HepG2 (cell line): ENCODE results near the gene U2SURP. TPM values are rescaled to one million over a fixed set of nuclear protein-coding genes. Genes with fewer than 3 reads are reported as not detected.

ENCODE experiments used
- ELF4 ChIP-seq: sonication (generic); formaldehyde crosslinking; IDR thresholded peaks from 2 replicates; pipeline ENCODE4 v1.5.0; 2020; ENCODE audit warnings: missing genetic modification reagents, mild to moderate bottlenecking, moderate library complexity, borderline replicate concordance
- FOXO1 ChIP-seq: sonication (generic); formaldehyde crosslinking; IDR thresholded peaks from 2 replicates; pipeline ENCODE4 v1.4.0; 2020; ENCODE audit warnings: missing genetic modification reagents
- HNRNPK ChIP-seq: fragments of 200-400 bp; formaldehyde crosslinking; IDR thresholded peaks from 2 replicates; pipeline ENCODE4 v1.6.1; 2018; ENCODE audit warnings: low read length, low read depth, moderate library complexity, mild to moderate bottlenecking; ENCODE audit not compliant: poor library complexity, severe bottlenecking
- KAT7 ChIP-seq: IDR thresholded peaks from 2 replicates; pipeline ENCODE4 v1.6.1; 2018; ENCODE audit warnings: borderline replicate concordance, missing compliant biosample characterization
- MAFK ChIP-seq, 2 experiments: IDR thresholded peaks in 1 of 2; conservative IDR thresholded peaks in 1 of 2; 2 replicates each; pipeline ENCODE4 v1.6.1; 2011; ENCODE audit warnings: improper control_type of control experiment in 2 of 2, low read length in 2 of 2
- NCOA2 ChIP-seq: sonication (generic); formaldehyde crosslinking; IDR thresholded peaks from 2 replicates; pipeline ENCODE4 v1.8.0; 2022; ENCODE audit warnings: inconsistent platforms
- PAWR ChIP-seq: sonication (generic); formaldehyde crosslinking; IDR thresholded peaks from 2 replicates; pipeline ENCODE4 v1.4.0; 2020; ENCODE audit warnings: missing genetic modification reagents, mild to moderate bottlenecking, borderline replicate concordance
- TBL1XR1 ChIP-seq: fragments of 150-350 bp; IDR thresholded peaks from 2 replicates; pipeline ENCODE4 v1.6.1; 2014; ENCODE audit warnings: borderline replicate concordance, low read length; ENCODE audit not compliant: partially characterized antibody
- ZFAT ChIP-seq: sonication (generic); formaldehyde crosslinking; conservative IDR thresholded peaks from 2 replicates; pipeline ENCODE4 v1.8.1; 2023; ENCODE audit warnings: missing genetic modification reagents, inconsistent platforms
- ZSCAN9 ChIP-seq: IDR thresholded peaks from 2 replicates; pipeline ENCODE4 v1.6.1; 2016; ENCODE audit warnings: borderline replicate concordance
- polyA plus RNA-seq, 8 experiments: library from polyadenylated mRNA; depleted of rRNA in 3 of 8; stranded (reverse) in 7 of 8; unstranded in 1 of 8; fragments of >200 nt; fragmentation: Illumina TruSeq in 4 of 8; extraction: Trizol in 4 of 8; gene quantifications; 2 replicates each; pipeline versions ENCODE4 v1.2.1 to v1.2.3, GENCODE V29; 2011 to 2016; ENCODE audit warnings: low read depth in 4 of 8, missing spikeins in 1 of 8, mixed read lengths in 1 of 8; ENCODE audit not compliant: insufficient read depth in 1 of 8
- total RNA-seq, 5 experiments: library from RNA; depleted of rRNA; stranded (reverse); fragments of >200 nt; fragmentation: Illumina TruSeq; extraction: Trizol; gene quantifications; 2 replicates each; pipeline ENCODE4 v1.2.3, GENCODE V29; 2016; ENCODE audit warnings: low read depth in 1 of 5
- TF ChIP-seq, protein P1 (sequence below): sonication (generic); formaldehyde crosslinking; conservative IDR thresholded peaks from 2 replicates; pipeline ENCODE4 v1.4.0; 2020; ENCODE audit warnings: missing genetic modification reagents
- TF ChIP-seq, protein P2 (sequence below): sonication (generic); formaldehyde crosslinking; IDR thresholded peaks from 2 replicates; pipeline ENCODE4 v1.5.0; 2020; ENCODE audit warnings: missing genetic modification reagents, mild to moderate bottlenecking, borderline replicate concordance
- TF ChIP-seq, protein P3 (sequence below): sonication (generic); formaldehyde crosslinking; IDR thresholded peaks from 2 replicates; pipeline ENCODE4 v1.5.1; 2020; ENCODE audit warnings: mild to moderate bottlenecking, missing genetic modification reagents, moderate library complexity
- TF ChIP-seq, protein P4 (sequence below): IDR thresholded peaks from 2 replicates; pipeline ENCODE4 v1.6.1; 2012; ENCODE audit warnings: inconsistent platforms
- TF ChIP-seq, protein P5 (sequence below), 2 experiments: sonication (generic) in 1 of 2; formaldehyde crosslinking in 1 of 2; IDR thresholded peaks; 2 replicates each; pipeline versions ENCODE4 v1.4.0 to v1.6.1; 2016 to 2020; ENCODE audit warnings: borderline replicate concordance in 1 of 2, low read depth in 1 of 2, mild to moderate bottlenecking in 1 of 2, missing genetic modification reagents in 1 of 2

U2SURP gene
- total and polyA plus RNA-seq, 2 of the 13 experiments (the other 11 are each of a cell fraction or from before 2014, with no cell fraction given): 55.9 to 173 TPM

DNA sequence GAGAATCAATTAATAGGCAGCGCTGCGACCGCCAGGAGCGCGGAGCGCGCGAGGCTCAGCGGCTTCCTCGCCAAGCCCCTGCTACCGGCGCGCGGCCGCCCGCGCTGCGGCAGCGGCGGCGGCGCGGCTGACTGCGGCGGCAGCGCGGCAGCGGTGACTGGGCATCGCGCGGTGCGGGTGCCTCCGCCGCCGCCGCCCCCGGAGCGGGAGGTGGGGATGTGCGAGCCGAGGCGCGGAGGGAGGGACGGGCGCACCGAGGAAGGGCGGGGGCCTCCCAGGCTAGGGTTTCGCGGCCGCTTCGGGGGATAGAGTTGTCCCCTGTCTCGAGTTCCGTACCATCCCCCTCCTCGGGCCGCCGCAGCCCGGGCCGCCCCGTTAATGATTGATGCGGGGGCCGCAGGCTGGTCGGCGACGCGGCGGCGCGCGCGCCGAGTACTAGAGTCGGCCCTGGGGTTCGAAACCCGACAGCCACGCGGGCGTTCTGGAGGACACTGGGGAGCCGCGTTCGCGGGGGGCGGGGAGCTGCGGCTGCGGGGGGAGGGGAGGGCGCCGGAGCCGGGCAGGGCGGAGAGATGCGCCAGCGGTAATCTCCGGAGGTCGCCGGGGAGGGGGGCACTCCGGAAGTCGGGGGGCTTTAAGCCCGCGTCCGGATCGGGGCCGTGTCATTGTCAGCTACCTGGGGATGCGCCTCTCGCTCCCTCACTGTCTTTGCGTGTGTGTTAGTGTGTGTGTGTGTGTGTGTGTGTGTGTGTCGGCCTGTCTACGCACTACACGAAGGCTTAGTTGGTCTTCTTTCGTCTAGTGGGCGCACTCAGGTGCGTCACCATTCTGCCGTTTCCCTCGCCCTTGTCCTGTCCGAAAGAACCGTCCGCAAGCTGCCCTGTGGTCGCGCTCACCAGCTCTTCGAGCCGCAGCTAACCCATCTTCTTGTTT lies 37.6 kb upstream of the U2SURP start, which contains the start of gene PAQR9 (continued):
- TF ChIP-seq ELF4 (CRISPR knock-in tag) (no peak), NCOA2 (peak; percentile 33; the same call in 1 of the 2 replicates), KAT7 (CRISPR knock-in tag) (0 out of 2 replicates have a peak, but pooled peaks have one; percentile 41), FOXO1 (peak; percentile 52), ZSCAN9 (CRISPR knock-in tag) (no peak), PAWR (CRISPR knock-in tag) (no peak), HNRNPK (no peak), MAFK (conservative IDR thresholded peaks at IDR 0.05 in 1 of 2, IDR thresholded peaks at IDR 0.05 in 1 of 2; ENCODE audit: low read length in 2 of 2) (no peak), TBL1XR1 (no peak), ZFAT (CRISPR knock-in tag) (no peak)
- TF ChIP-seq, protein P1, sequence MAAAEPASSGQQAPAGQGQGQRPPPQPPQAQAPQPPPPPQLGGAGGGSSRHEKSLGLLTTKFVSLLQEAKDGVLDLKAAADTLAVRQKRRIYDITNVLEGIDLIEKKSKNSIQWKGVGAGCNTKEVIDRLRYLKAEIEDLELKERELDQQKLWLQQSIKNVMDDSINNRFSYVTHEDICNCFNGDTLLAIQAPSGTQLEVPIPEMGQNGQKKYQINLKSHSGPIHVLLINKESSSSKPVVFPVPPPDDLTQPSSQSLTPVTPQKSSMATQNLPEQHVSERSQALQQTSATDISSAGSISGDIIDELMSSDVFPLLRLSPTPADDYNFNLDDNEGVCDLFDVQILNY: 0 out of 2 replicates have a peak, but pooled peaks have one; percentile 29
- TF ChIP-seq, protein P2, sequence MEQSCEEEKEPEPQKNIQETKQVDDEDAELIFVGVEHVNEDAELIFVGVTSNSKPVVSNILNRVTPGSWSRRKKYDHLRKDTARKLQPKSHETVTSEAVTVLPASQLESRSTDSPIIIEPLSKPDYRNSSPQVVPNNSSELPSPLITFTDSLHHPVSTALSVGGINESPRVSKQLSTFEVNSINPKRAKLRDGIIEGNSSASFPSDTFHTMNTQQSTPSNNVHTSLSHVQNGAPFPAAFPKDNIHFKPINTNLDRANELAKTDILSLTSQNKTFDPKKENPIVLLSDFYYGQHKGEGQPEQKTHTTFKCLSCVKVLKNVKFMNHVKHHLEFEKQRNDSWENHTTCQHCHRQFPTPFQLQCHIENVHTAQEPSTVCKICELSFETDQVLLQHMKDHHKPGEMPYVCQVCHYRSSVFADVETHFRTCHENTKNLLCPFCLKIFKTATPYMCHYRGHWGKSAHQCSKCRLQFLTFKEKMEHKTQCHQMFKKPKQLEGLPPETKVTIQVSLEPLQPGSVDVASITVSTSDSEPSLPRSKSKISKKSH: 0 out of 2 replicates have a peak, but pooled peaks have one; percentile 8
- TF ChIP-seq, protein P3, sequence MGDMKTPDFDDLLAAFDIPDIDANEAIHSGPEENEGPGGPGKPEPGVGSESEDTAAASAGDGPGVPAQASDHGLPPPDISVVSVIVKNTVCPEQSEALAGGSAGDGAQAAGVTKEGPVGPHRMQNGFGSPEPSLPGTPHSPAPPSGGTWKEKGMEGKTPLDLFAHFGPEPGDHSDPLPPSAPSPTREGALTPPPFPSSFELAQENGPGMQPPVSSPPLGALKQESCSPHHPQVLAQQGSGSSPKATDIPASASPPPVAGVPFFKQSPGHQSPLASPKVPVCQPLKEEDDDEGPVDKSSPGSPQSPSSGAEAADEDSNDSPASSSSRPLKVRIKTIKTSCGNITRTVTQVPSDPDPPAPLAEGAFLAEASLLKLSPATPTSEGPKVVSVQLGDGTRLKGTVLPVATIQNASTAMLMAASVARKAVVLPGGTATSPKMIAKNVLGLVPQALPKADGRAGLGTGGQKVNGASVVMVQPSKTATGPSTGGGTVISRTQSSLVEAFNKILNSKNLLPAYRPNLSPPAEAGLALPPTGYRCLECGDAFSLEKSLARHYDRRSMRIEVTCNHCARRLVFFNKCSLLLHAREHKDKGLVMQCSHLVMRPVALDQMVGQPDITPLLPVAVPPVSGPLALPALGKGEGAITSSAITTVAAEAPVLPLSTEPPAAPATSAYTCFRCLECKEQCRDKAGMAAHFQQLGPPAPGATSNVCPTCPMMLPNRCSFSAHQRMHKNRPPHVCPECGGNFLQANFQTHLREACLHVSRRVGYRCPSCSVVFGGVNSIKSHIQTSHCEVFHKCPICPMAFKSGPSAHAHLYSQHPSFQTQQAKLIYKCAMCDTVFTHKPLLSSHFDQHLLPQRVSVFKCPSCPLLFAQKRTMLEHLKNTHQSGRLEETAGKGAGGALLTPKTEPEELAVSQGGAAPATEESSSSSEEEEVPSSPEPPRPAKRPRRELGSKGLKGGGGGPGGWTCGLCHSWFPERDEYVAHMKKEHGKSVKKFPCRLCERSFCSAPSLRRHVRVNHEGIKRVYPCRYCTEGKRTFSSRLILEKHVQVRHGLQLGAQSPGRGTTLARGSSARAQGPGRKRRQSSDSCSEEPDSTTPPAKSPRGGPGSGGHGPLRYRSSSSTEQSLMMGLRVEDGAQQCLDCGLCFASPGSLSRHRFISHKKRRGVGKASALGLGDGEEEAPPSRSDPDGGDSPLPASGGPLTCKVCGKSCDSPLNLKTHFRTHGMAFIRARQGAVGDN (CRISPR knock-in tag): peak; percentile 66
- TF ChIP-seq, protein P4, sequence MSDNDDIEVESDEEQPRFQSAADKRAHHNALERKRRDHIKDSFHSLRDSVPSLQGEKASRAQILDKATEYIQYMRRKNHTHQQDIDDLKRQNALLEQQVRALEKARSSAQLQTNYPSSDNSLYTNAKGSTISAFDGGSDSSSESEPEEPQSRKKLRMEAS: 0 out of 2 replicates have a peak, but pooled peaks have one; percentile 37
- TF ChIP-seq, protein P5, sequence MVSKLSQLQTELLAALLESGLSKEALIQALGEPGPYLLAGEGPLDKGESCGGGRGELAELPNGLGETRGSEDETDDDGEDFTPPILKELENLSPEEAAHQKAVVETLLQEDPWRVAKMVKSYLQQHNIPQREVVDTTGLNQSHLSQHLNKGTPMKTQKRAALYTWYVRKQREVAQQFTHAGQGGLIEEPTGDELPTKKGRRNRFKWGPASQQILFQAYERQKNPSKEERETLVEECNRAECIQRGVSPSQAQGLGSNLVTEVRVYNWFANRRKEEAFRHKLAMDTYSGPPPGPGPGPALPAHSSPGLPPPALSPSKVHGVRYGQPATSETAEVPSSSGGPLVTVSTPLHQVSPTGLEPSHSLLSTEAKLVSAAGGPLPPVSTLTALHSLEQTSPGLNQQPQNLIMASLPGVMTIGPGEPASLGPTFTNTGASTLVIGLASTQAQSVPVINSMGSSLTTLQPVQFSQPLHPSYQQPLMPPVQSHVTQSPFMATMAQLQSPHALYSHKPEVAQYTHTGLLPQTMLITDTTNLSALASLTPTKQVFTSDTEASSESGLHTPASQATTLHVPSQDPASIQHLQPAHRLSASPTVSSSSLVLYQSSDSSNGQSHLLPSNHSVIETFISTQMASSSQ (IDR thresholded peaks at IDR 0.05; ENCODE audit: low read depth): peak; percentile 72
- TF ChIP-seq, protein P5 (CRISPR knock-in tag; IDR thresholded peaks at IDR 0.05; ENCODE audit: borderline replicate concordance): peak; percentile 97
